Motor neuron (in vitro differentiated cells): ENCODE data around the gene OR2T4. TPM values are rescaled to one million over a fixed set of nuclear protein-coding genes. Genes with fewer than 3 reads are reported as not detected.

Experiments
- ATAC-seq, 8 experiments: fragments of 200-7000 bp; cut with Tn5 transposase; replicated peaks in 6 of 8; 2 replicates each; pipeline ENCODE4 v1.8.0; 2021; ENCODE audit warnings: mild to moderate bottlenecking in 8 of 8, moderate library complexity in 8 of 8
- H3K27ac ChIP-seq, 2 donors: fragments of 250-450 bp; sonication (Bioruptor Pico); 2 replicates each; pipeline ENCODE4 v1.9.0; 2021; ENCODE audit warnings: antibody characterized with exemption in 2 of 2, mild to moderate bottlenecking in 2 of 2, moderate library complexity in 1 of 2
- H3K4me1 ChIP-seq, 2 donors: fragments of 250-450 bp; sonication (Bioruptor Pico); replicated peaks in 1 of 2; 2 replicates each; pipeline ENCODE4 v1.6.1; 2021; ENCODE audit warnings: antibody characterized with exemption in 2 of 2, mild to moderate bottlenecking in 2 of 2, moderate library complexity in 1 of 2
- H3K4me3 ChIP-seq, 5 donors: fragments of 250-450 bp; sonication (Bioruptor Pico); 2 replicates each; pipeline ENCODE4 v1.9.0; 2021; ENCODE audit warnings: antibody characterized with exemption in 5 of 5, mild to moderate bottlenecking in 5 of 5, moderate library complexity in 4 of 5
- WGBS, 10 experiments: fragments of 450-650 bp; shearing (Covaris generic); methylation state at CpG; one replicate each; pipeline ENCODE4 v1.0.0; 2022; 5-methylcytosine and 5-hydroxymethylcytosine counted together
- in situ Hi-C, 9 experiments: fragments of 400-800 bp; cut with MboI; loops; one replicate each; pipeline ENCODE4 v1.15.0; 2021; ENCODE audit warnings: low sequenced_read_pairs in 9 of 9, low pct_unique_long_range_greater_than_20kb in 2 of 9; ENCODE audit not compliant: unreplicated experiment in 9 of 9
- total RNA-seq, 8 experiments: library from RNA; unstranded; fragments of 300-600 nt; gene quantifications; 2 replicates each; pipeline versions ENCODE4 v1.2.3 to v1.2.4, GENCODE V29; 2022

OR2T4 gene, protein sequence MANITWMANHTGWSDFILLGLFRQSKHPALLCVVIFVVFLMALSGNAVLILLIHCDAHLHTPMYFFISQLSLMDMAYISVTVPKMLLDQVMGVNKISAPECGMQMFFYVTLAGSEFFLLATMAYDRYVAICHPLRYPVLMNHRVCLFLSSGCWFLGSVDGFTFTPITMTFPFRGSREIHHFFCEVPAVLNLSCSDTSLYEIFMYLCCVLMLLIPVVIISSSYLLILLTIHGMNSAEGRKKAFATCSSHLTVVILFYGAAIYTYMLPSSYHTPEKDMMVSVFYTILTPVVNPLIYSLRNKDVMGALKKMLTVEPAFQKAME
- under 1 TPM in 1 of 8 experiments, not detected in 7; 0.66 TPM for total RNA-seq

DNA sequence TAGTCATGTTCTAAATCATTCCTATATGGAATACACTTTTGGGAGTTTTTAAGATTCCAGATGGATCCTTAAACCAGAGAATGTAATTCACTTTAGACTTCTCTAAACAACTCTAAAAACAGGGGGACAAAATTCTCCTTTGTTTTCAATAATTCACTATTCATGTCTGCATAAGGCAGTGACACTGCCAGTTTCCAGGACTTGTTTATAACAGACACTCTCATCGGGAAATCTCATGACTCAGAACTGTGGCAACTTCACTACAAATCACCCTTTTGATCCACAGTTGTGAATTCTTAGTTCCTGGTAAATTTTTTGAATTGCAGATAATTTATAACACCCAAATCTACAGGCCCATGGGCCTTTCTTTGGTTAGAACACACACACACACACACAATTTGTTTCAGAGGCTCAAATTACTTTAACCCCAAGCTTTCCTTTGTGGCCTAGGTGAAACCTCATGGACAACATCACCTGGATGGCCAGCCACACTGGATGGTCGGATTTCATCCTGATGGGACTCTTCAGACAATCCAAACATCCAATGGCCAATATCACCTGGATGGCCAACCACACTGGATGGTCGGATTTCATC lies at the start of gene OR2T4:
TSS of gene OR2T4 (plus strand) at position 545 of the 595 bp plus-strand sequence. CDS start at position 545, 0 bp downstream.
- Histone ChIP-seq H3K4me3 (no peak within 1 kb of the TSS), H3K27ac (no peak within 1 kb of the TSS), H3K4me1 (no peaks in the 10 kb centered on the region)
- WGBS, 10 experiments: 0 to 43% (median 16%) methylated on average over 1 to 3 of the region's 3 CpGs; no CpG with 5 or more reads in 1 of the 10 experiments
- in situ Hi-C loops: no loop called here
- no peak for ATAC-seq

DNA sequence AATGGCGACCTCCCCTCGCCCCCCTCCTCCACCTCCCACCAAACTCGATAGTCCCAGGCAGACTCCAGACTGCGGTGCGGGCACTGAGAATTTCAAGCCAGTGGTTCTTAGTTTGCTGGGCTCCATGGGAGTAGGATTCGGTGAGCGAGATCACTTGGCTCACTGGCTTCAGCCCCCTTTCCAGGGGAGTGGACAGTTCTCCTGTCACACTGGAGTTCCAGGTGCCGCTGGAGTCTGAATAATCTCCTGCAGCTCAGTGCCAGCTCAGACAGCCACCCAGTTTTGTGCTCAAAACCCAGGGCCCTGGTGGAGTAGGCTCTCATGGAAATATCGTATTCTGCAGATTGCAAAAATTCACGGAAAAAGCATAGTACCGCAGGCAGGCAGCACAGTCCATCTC lies 44.7 kb upstream of the OR2T4 start:
- WGBS, 10 experiments: 0 to 76% (median 66%) methylated on average over 1 to 9 of the region's 11 CpGs; no CpG with 5 or more reads in 4 of the 10 experiments
- Histone ChIP-seq H3K27ac (no peak overlapping the region), H3K4me1 (no peaks in the 10 kb centered on the region), H3K4me3 (no peak overlapping the region)
- ATAC-seq: no peak
- in situ Hi-C loops: no loop called here

DNA sequence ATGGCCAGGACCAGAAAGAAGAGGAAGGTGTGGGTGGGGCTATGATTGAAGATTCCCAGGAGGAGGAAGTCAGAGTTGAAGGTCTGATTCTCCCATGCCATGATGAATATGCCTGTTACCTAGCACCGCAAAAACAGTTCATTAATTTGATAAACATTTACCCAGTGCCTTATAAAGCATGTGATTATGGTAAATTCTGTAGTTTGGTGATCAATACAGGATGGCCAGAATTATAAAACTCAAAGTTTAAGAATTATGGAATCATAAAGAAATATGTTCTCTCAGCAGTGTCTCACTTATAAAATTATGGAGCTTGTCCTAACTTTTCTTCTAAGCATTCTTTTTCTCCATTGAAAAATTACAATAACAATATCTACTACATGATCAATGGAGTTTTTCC lies 37.0 kb upstream of the OR2T4 start, which contains the start of gene OR2M7:
TSS of gene OR2M7 (minus strand) at position 101 of the 400 bp plus-strand sequence. CDS start at position 101, 0 bp downstream.
- Histone ChIP-seq H3K4me1 (no peaks in the 10 kb centered on the region), H3K4me3 (no peak within 1 kb of the TSS), H3K27ac (no peak within 1 kb of the TSS)
- no peak for ATAC-seq
- 0 to 89% (median 52%) methylated on average over 1 of the region's 1 CpG; no CpG with 5 or more reads in 4 of the 10 experiments for WGBS, 10 experiments
- in situ Hi-C loops: no loop called here

DNA sequence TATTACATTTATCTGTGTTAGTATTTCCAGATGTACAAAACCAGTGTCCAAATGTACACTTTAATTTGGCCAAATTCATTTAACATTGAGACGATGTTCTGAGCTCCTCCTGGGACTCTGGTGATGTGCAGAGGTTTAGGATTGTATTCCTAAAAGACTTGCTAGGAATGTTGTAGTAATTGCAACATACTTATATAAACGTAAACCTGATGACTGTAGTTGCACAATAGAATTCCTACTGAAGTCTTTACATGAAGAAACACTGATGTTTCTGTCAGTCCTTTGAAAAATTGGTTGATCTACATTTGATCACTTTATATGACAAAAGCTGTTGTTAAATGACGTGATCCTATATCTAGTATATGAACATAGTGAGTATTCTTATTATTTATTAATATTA lies 18.0 kb upstream of the OR2T4 start:
- Histone ChIP-seq H3K4me1 (no peaks in the 10 kb centered on the region), H3K4me3 (no peak overlapping the region), H3K27ac (no peak overlapping the region)
- 0 to 43% (median 15%) methylated on average over 1 to 3 of the region's 3 CpGs; no CpG with 5 or more reads in 1 of the 10 experiments for whole genome bisulfite sequencing, 10 experiments
- ATAC-seq: no peak
- in situ Hi-C loops: no loop called here

DNA sequence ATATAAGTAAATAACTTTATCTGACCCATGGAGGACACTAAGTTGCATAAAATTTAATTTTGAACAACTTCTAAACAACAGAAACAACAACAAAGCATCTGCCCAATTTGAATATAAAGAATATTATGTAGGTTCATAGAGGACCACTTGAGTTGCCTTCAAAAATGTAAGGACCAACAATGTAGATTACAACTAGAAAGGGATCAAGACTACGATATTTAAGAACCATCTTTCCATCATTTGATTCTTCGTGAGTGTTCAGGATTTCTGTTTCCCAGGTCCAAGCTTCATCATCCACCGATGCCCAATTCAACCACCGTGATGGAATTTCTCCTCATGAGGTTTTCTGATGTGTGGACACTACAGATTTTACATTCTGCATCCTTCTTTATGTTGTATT lies 13.0 kb upstream of the OR2T4 start, which contains the start of gene OR14C36:
TSS of gene OR14C36 (plus strand) at position 301 of the 400 bp plus-strand sequence. CDS start at position 301, 0 bp downstream.
- Histone ChIP-seq H3K27ac (no peak within 1 kb of the TSS), H3K4me3 (no peak within 1 kb of the TSS), H3K4me1 (no peaks in the 10 kb centered on the region)
- no peak for ATAC-seq
- WGBS, 10 experiments: 23 to 56% (median 38%) methylated on average over 2 to 4 of the region's 4 CpGs; no CpG with 5 or more reads in 1 of the 10 experiments
- in situ Hi-C loops: no loop called here

DNA sequence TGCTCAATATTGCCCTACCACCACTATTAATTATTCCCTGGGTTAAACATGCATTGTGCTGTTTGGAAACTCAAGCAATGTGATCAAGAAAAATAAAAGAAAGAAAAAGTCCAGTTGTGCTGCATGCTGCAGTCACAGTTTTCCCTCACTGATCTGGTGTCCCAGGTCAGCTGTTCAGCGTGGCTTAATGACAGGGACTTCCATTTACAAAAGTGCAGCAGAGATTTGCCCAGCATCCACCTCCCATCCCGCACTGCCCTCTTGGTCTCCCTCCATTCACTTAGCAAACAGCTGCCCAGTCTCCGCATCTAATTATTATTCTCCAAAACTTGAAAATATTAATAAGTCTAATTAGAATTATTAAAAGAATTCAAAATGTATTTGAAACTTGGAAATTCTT lies 2.0 kb upstream of the OR2T4 start:
- Histone ChIP-seq H3K27ac (no peak overlapping the region), H3K4me1 (no peaks in the 10 kb centered on the region), H3K4me3 (no peak overlapping the region)
- in situ Hi-C loops: no loop called here
- no peak for ATAC-seq
- WGBS, 10 experiments: 7 to 74% (median 45%) methylated on average over 1 to 3 of the region's 3 CpGs; no CpG with 5 or more reads in 3 of the 10 experiments

DNA sequence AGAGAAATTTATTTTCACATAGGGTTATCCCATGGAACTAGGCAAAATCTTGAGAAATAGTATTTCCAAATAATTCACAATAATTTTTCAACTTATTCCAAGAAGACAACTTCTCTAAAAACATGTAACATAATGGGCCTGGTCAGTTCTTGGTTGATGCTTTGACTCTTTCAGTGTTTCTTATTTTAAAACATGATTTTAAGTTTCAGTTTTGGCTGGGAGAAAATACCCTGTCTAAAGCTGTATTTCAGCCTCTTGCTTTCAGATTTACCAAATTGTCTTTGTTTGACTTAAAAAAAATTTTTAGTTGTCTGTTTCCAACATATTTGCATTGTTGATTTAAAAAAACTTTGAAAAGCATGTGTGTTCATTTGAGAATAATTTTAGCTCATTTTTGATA lies 5.1 kb downstream of the OR2T4 start:
- no peak overlapping the region for H3K4me3 ChIP-seq
- ATAC-seq: no peak
- no peaks in the 10 kb centered on the region for H3K4me1 ChIP-seq
- no peak overlapping the region for H3K27ac ChIP-seq
- in situ Hi-C loops: no loop called here

DNA sequence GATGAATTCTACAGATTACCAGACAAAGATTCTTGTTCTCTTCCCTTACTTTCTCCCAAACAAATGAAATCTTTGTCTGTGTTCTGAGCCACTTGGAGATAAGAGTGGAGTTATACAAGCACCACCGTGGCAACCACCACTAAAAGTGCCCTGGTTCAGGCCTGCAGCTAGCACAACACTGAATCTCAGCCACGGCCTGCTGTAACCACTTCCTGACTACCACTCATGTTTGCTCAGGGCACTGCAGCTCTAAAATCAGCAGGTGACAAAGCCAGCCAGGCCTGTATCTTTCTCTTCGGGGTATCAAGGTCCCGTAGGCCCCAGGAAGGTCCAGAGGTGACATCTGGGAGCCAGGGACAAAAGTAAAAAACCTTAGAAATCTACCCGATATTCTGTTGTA lies 10.9 kb downstream of the OR2T4 start:
- WGBS, 10 experiments: 0 to 52% (median 27%) methylated on average over 1 to 5 of the region's 5 CpGs; no CpG with 5 or more reads in 2 of the 10 experiments
- no peak overlapping the region for H3K27ac ChIP-seq
- in situ Hi-C loops: no loop called here
- H3K4me3 ChIP-seq: no peak overlapping the region
- ATAC-seq: no peak
- H3K4me1 ChIP-seq: no peaks in the 10 kb centered on the region

DNA sequence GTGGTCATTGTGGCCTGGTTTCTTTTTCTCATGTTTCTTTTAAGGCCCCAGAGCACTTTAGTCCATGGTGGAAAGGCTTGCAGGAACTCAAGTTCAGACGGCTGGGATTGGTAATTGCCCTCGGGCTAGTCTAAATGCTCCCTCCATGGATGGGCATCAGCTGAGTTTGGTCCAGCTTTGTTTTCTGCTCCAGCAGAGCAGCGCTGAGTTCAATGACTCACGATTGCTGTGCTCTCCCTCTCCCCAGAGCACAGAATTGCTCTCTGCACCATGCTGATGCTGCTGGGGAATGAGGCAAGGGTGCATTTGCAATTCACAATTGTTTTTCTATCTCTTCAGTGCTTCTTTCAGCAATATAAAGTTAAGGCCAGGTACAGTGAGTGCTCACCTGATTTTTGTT lies 12.3 kb downstream of the OR2T4 start:
- in situ Hi-C loops: no loop called here
- Histone ChIP-seq H3K27ac (no peak overlapping the region), H3K4me3 (no peak overlapping the region), H3K4me1 (no peaks in the 10 kb centered on the region)
- WGBS, 10 experiments: 3 to 58% (median 38%) methylated on average over 1 to 4 of the region's 4 CpGs; no CpG with 5 or more reads in 3 of the 10 experiments
- ATAC-seq: no peak

DNA sequence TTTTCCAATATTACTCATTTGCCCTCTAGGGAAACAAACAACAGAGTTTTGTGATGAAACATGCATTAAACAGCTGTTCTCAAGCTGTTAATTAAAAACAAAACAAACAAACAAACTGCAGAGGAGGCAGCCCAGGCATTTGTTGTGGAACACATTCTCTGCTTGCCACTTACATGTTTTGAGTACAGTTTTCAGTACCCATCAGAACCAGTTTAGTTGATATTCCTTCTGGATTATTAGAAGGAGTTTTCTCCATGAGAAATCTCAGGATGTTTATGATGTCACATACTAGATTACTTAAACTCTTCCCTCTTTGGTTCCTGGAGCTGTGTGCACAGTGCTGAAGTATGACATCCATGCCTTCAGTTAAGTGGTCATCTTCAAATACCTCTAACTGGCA lies 14.0 kb downstream of the OR2T4 start, which contains the start of gene OR2T6:
TSS of gene OR2T6 (plus strand) at position 301 of the 400 bp plus-strand sequence. CDS start 11,863 bp downstream, outside the sequence.
- in situ Hi-C loops: no loop called here
- Histone ChIP-seq H3K27ac (no peak within 1 kb of the TSS), H3K4me3 (no peak within 1 kb of the TSS), H3K4me1 (no peaks in the 10 kb centered on the region)
- ATAC-seq: no peak

DNA sequence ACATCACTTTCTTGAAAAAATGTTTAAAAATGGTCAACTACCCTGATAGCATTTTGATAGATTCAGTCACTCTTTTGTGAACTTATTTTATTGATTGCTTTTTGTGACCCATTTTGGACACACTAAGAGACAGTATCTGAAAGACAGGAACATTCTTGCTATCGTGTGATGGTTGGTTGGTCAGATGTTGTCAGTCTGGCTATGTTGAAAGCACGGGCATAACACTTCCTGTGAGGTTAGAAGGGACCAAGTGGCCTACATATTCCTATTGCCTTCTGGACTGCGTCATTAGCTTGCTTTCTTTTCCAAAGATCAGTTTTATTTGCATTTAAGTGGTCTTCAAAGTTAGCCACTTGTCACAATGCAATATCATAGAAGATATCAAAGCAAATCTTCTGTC lies 15.5 kb downstream of the OR2T4 start:
- WGBS, 10 experiments: 0 to 44% (median 18%) methylated on average over 1 to 3 of the region's 3 CpGs; no CpG with 5 or more reads in 1 of the 10 experiments
- no peak for ATAC-seq
- H3K4me1 ChIP-seq: no peaks in the 10 kb centered on the region
- in situ Hi-C loops: no loop called here
- no peak overlapping the region for H3K27ac ChIP-seq
- H3K4me3 ChIP-seq: no peak overlapping the region

DNA sequence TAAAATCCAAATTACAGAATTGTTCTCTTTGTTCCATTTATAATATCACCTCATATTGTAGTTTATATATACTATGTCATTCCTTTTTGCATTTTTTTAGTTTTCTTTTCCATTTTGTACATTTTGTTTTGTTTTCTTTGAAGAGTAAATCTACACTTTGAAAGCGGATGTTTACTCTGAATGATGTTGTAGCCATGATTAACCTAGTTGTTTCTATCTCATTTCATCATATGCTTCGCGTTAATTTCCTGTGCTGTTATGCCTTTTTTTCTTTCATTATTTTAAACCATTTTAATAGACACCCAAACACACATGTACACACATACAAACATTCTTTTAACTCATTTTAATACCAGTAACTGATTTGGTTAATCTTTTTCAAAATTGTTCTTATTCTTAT lies 19.4 kb downstream of the OR2T4 start:
- Histone ChIP-seq H3K4me3 (no peak overlapping the region), H3K27ac (no peak overlapping the region), H3K4me1 (no peaks in the 10 kb centered on the region)
- 21 to 77% (median 60%) methylated on average over 3 of the region's 3 CpGs for WGBS, 10 experiments
- in situ Hi-C loops: no loop called here
- ATAC-seq: no peak

DNA sequence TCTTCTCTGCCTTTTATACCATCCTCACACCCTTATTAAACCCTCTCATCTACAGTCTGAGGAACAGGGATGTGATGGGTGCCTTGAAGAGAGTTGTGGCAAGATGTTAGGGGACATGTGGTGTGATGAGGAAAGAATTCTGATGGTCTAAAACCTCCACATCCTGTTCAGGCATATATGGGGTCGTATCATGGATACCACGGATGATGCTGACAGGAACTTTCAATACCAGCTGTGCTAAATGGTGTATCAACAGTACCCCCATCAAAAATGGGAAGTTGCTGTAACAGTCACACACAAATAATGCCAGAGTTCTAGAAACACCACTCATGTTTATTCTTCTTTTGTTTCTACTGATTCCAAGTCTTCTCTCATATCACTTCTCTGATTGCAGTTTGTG lies 27.0 kb downstream of the OR2T4 start:
- Histone ChIP-seq H3K4me3 (no peak overlapping the region), H3K4me1 (no peaks in the 10 kb centered on the region), H3K27ac (no peak overlapping the region)
- 0 to 51% (median 8%) methylated on average over 1 to 2 of the region's 2 CpGs; no CpG with 5 or more reads in 4 of the 10 experiments for WGBS, 10 experiments
- no peak for ATAC-seq
- in situ Hi-C loops: no loop called here
